GM21515 (cell line): ENCODE data around the gene ARID5B.
"Not testable (repeated sequence)": the region's sequence is repeated elsewhere in the genome, so short reads cannot be mapped to it uniquely, and the experiment has no call there.

ENCODE experiments used
- ATAC-seq: cut with Tn5 transposase; IDR thresholded peaks from one replicate; pipeline ENCODE4 v1.9.1; 2021; ENCODE audit not compliant: unreplicated experiment

The ARID5B gene, protein sequence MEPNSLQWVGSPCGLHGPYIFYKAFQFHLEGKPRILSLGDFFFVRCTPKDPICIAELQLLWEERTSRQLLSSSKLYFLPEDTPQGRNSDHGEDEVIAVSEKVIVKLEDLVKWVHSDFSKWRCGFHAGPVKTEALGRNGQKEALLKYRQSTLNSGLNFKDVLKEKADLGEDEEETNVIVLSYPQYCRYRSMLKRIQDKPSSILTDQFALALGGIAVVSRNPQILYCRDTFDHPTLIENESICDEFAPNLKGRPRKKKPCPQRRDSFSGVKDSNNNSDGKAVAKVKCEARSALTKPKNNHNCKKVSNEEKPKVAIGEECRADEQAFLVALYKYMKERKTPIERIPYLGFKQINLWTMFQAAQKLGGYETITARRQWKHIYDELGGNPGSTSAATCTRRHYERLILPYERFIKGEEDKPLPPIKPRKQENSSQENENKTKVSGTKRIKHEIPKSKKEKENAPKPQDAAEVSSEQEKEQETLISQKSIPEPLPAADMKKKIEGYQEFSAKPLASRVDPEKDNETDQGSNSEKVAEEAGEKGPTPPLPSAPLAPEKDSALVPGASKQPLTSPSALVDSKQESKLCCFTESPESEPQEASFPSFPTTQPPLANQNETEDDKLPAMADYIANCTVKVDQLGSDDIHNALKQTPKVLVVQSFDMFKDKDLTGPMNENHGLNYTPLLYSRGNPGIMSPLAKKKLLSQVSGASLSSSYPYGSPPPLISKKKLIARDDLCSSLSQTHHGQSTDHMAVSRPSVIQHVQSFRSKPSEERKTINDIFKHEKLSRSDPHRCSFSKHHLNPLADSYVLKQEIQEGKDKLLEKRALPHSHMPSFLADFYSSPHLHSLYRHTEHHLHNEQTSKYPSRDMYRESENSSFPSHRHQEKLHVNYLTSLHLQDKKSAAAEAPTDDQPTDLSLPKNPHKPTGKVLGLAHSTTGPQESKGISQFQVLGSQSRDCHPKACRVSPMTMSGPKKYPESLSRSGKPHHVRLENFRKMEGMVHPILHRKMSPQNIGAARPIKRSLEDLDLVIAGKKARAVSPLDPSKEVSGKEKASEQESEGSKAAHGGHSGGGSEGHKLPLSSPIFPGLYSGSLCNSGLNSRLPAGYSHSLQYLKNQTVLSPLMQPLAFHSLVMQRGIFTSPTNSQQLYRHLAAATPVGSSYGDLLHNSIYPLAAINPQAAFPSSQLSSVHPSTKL

DNA sequence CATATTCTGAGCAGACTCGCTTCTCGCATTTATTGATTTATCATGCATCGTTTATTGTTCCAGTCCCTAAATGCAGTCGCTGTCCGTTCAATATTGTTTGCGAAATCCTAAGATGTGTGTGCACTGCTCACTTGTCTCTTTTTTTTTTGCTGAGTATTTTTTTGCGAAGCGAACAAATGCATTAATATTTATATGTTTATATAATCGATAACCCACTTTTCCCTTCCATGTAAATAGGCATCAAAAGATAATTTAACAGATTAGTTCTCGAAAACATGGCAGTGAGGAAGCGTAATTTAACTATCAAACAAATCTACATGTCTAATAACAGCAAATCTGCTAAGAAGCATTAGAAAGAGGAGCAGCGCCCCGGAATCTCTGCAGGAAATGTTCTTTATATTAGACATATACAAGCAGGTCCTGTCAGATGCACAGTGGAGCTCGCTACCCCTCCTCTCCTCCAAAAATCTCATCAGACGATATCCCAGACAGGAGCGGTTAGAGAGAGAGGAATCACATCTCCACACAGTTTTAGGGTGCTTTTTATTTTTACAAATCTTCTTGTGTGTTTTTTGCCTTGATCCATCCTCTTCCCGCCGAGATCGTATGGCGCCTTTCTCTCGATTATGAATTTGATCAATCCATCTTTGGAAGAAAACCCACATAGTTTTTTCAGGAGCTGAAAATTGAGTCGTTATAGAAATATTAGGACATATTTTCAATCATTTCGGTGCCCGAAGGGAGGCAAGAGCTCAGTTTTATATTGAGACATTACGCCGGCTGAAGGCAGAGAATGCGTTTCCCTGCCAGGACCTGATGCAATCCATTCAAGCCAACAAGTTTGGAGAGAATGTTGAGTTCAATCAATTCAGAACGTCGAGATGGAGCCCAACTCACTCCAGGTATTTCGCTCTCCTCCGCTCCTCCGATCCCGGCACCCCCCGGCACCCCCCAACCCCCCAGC lies at the start of gene ARID5B:
ARID5B (plus strand) TSS at position 871 of the 964 bp plus-strand sequence; CDS start at position 882, 11 bp downstream.
- ATAC-seq = no peak

DNA sequence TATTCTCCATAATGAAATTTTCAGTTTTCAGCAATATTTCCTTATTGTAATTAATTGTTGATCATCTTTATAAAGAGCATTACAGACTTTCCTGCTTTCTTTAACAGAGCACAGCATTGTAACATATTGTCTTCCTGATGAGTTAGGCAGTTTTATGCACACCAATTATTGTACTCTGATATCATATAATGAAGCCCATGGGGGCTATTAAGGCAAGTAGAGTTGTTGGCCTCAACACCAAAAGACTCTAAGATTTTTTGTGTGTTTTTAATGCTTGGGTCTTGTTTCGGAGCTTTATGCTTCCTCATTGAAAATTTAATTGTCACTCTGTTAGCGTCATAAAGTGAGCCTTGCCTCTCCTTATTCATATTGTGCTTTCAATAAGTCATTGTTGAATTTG lies 49.2 kb upstream of the ARID5B start:
- ATAC-seq = no peak

DNA sequence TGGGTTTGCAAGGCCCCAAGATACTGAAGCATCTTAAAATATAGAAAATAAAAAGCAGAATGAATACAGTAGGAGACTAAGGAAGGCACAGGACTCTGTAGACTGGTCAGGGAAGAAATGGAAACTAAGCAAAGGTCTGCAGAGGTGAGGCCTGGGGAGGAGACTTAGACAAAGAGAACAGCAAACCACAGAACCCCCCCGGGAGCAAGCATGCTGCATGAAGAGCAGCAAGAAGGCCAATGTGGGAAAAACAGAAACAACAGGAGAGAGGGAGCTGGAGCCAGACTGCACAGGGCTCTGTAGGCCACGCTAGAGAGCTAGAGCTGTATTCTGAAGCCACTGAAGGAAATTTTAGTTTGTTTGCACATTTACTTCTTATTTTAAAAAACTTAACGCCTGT lies 45.7 kb upstream of the ARID5B start:
- ATAC-seq = no peak

DNA sequence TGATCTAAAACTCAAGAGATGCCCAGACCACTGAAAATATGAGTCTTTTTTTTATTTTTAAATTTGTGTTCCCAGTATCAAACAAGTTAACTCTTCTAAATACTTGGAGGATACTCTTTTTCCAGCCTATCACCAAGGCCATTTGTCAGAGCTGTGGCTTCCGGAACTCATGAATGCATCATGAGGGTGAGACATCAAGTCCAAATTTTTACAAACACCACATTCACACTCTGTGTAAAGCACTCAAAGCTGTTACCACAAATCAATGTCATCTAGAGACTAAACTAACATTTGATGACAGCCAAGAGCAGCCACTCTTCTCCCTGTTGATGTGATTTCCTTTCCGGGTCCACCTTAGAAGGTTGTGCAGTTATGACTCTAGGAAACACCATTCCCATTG lies 43.8 kb upstream of the ARID5B start:
- no peak for ATAC-seq

DNA sequence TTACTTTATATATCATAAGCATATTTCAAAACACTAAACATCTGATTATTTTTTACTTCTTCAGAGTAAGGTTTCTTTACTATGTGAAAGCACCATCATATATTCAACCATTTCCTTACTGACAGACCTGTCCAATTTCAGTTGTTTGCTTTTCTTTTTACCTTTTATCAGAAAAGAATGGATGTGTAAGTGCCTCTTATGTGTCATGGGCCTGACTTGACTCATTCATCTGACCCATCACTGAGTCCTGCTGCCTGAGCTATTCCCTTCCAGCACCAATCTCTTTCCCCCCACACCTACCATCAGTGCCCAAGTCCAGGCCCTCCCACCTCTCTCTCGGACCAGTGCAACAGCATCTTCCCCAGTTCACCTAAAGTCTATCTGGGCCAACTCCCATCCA lies 41.7 kb upstream of the ARID5B start:
- no peak for ATAC-seq

DNA sequence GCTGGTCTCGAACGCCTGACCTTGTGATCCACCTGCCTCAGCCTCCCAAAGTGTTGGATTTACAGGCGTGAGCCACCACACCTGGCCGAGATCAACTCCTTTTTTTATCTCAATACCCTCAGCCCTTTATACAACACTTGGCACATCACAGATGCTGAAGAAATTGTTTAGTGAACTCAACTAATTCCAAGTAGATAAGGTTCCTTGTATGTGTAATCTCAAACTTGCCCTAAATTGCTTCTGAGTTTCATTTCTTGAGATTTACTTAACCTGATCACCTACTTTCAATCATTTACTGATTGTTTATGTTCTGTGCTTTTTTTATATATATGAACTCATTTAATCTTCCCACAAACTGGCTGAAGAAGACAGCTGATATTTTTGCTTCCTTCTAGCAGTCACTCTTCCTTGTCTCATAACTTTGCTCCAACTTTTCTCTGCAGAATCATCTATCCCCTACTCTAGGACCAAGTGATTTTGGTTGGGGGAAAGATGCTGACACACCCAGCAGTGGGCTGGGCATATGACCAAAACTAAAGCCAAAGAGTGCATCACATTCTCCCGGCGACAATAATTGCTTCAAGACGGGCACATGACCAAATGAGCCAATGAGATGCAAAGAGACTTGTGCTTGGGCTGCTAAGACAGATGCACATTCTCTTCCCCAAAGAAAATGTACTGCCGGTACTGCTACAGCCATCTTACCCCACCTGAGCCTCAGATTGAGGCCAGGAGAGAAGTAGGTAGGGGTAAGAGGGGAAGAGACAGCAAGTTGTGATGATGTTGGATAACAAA lies 40.3 kb upstream of the ARID5B start:
- no peak for ATAC-seq

DNA sequence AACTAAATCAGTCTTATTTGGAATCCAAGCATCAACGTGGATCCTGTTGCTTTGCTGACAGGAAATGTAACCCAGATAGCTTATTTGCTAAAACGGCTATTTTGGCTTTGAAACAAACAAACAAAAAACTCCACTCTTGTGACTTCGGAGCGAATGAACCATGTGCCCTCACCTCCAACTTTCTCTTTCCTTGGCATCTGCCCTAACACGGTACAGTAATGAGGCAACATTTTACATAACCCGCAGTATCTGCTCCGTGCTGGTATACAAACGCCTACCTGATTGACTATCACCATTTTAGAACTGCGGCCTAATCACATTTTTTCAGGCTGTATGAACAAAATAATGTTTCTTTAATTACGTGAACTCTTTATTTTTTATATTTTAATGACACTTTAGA lies 37.5 kb upstream of the ARID5B start:
- ATAC-seq = no peak

DNA sequence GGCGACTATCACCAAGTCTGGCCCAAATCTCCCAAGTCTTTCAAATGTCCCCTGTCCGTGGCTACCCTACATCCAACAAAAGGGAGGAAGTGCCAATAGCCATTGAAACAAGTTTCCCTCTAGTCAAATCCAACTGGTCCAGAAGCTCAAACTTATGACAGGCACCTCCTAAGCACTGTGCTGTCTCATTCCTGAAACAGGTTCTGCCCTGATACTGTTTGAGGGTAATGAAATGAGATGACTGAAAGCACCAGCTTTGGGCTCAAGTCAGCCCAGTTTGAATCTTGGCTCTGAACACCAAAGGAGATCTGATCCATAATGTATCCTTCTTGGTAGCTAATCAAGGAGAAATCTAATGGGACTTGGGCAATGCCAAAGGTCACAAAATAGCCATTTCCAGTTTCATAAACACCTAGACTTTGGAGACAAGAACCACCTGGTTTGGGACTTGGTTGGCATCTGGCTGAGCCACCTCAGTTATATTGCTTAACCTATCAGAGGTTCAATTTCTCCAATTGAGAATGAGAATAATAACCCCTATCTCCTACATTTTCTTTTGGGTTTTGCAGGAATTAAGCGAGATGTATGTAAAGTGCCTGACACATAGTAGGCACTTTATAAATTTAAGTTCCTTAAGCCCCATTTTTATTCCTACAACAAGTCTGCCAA lies 34.7 kb upstream of the ARID5B start:
- ATAC-seq = no peak

DNA sequence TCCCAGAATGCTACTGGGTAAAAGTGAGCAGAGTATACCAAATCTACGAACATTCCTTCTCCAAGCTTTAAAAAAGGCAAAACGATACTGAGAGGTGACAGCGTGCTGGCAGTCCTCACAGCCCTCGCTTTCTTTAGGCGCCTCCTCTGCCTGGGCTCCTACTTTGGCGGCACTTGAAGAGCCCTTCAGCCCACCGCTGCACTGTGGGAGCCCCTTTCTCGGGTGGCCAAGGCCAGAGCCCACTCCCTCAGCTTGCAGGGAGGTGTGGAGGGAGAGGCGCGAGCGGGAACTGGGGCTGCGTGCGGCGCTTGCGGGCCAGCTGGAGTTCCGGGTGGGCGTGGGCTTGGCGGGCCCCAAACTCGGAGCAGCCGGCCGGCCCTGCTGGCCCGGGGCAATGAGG lies 34.1 kb upstream of the ARID5B start:
- not testable (repeated sequence) for ATAC-seq

DNA sequence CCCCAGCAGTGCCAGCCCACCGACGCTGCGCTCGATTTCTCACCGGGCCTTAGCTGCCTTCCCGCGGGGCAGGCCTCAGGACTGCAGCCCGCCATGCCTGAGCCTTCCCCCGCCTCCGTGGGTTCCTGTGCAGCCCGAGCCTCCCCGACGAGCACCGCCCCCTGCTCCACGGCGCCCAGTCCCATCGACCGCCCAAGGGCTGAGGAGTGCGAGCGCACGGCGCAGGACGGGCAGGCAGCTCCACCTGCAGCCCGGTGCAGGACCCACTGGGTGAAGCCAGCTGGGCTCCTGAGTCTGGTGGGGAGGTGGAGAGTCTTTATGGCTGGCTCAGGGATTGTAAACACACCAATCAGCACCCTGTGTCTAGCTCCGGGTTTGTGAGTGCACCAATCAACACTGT lies 33.7 kb upstream of the ARID5B start:
- ATAC-seq = not testable (repeated sequence)

DNA sequence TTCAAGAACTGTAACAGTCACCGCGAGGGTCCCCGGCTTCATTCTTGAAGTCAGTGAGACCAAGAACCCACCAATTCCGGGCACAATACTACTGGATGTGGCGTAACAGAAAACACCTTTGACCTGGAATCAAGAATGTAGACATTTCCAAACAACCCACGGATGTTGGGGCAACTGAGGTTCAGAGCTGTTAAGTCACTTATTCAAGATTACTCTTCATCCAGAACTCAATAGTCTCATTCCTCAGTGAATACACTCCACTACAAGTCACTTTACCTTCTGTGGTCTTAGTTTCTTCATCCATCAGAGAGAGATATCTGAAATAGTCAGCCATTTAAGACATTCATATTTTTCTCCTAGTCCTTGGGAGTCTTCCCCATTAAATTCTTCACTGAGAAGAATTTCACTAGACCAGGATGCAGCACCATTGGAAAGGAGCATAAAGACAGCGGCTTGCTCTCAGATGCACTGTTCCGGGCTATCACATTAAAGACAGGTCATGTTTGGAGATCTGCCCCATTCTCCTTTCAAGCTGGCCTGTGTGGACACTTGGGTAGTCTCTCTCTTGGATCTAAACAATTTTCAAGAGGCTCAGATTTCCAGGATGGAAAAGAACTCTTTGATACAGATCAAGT lies 32.3 kb upstream of the ARID5B start:
- ATAC-seq = no peak

DNA sequence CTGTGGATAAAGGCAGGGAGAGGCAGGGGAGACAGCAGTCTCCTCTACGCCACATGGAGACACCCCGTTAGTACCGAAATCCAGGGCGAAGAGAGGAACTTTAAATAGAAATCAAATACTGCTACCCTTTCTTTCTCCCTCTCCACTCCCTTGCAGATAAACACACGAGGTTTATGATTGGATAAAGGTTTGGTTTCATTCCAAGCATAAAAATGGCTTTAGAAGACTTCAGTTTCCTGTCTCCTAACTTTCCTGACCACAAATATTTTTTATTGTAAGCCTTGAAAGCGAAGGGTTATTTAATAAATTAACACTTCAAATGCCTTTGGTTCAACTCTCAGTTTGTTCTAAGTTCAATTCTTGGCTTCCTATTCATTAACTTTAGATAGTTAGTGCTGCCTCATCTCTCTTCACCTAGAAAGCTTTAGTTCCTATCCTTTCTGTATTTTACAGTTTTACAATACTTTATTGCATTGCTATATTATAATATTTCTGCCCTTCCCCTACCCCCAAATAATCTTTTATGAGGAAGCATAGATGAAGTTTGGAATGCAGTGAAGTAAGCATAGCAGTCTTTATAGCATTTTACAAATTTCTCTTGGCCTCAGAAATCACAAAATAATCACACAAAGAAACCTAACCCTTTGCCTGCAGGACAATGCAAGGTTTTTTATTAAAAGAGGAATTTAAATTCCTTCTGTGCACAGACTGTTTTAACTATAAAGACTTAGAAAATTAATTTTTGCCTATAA lies 31.5 kb upstream of the ARID5B start:
- ATAC-seq = no peak

DNA sequence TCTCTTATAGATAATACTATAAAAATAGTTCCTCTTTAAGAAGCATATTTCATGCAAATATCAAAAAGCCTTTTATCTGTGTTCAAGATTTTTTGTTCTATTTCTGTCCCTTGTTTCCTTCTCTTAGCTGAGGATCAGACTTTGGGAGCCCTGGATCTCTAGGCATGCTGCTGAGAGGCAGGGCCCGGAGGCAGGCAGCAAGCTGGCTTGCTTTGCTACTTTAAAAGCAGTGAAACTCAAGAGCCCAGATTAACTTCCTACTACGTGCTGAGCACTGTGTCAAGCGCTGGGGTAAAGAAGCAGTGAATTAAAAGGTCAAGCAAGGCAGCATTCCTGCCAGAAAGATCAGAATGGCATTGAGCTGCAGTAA lies 31.0 kb upstream of the ARID5B start:
- no peak for ATAC-seq

DNA sequence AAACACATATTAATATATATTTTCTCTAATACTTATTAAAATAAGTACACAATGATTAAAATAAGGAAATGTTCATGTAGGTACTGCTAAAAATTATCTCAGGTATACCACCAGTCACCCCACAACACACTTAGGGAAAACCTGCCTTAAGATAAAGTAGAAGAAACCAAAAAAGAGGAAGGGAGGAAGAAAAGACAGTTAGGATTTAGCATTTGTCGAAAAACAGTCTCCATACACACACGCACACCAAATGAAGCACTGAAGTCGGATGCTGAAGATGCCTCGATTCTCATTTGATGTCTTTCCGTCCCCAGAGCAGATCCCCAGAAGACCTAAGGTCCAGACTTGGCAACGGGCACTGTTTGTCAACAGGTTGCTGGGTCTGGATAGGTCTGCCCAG lies 30.0 kb upstream of the ARID5B start:
- ATAC-seq = no peak

DNA sequence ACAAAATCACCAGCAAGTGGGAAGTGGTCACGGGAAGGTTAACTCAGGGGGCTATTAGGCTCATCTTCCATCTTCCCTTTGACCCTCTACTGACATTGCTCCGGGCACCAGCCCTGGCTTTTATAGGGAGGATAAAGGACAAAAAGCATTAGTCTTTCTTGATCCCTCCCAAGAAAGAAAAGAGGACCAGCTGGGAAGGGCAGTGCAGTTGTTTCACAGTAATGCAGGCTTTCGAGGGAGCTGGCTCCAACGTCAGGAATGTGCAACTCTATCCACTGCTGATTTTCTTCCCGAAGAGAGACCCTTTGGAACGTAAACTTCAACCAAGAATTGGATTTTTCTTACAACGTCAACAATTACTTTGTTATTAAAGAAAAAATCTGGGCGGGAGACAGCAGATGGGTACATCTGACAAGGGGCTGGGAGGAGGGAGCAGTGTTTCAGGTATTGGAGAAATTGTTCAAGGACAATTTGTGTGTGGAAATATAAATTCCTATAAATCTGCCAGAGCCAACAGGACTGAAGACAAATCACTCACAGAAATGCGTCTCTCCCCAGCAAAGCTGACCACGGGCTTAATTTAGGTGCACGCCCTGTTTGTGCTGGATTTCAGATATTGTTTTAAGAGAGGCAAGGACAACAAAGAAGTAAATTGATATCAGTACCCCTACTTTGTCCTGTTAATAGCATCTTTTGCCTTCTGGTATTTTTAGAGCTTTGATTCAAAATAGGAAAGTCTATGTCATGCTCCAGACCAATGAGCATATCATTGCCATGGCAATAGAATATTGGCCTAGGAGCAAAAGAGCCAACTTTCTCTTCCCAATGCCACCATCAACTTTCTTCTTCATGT lies 23.4 kb upstream of the ARID5B start:
- no peak for ATAC-seq

DNA sequence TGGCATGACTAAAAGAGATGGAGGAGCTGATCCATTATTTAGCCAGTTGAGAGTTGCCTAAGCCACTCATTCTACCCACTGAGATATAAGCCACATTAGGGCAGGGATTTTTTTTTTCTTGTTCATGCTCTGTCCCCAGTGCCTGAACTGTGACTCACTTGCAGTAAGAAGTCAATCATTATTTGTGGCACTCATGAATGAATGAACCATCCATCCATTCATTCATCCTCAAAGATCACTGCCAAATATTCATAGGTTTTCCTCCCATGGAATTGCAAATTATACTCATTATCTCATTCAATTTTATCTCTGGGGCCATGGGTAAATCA lies 22.8 kb upstream of the ARID5B start:
- no peak for ATAC-seq
